Endodermal cell (in vitro differentiated cells): ENCODE results near the gene FOXL3. TPM values are rescaled to one million over a fixed set of nuclear protein-coding genes. Genes with fewer than 3 reads are reported as not detected.

ENCODE experiments used
- DNase-seq: peaks from one replicate; pipeline ENCODE4 v3.0.0-alpha.2; 2017
- H3K27ac ChIP-seq: 2 replicates; pipeline ENCODE4 v1.5.1; 2013; ENCODE audit warnings: mild to moderate bottlenecking, low read depth, low read length, moderate library complexity
- H3K27me3 ChIP-seq: 2 replicates; pipeline ENCODE4 v1.6.1; 2013; ENCODE audit warnings: mild to moderate bottlenecking, low read length, moderate library complexity; ENCODE audit not compliant: insufficient read depth, control insufficient read depth, poor library complexity, severe bottlenecking
- H3K36me3 ChIP-seq: 2 replicates; pipeline ENCODE4 v1.7.0; 2013; ENCODE audit warnings: mild to moderate bottlenecking, low read length, moderate library complexity; ENCODE audit not compliant: control insufficient read depth, insufficient read depth
- H3K4me1 ChIP-seq: one replicate; pipeline ENCODE4 v1.7.0; 2013; ENCODE audit warnings: low read length; ENCODE audit not compliant: control insufficient read depth, insufficient read depth
- H3K4me3 ChIP-seq: 2 replicates; pipeline ENCODE4 v1.5.1; 2013; ENCODE audit warnings: mild to moderate bottlenecking, low read length, moderate library complexity
- H3K9ac ChIP-seq: 2 replicates; pipeline ENCODE4 v1.6.1; 2013; ENCODE audit warnings: mild to moderate bottlenecking, low read length, moderate library complexity; ENCODE audit not compliant: poor library complexity, severe bottlenecking; ENCODE audit errors: extremely low read depth
- H3K9me3 ChIP-seq: 2 replicates; pipeline ENCODE4 v1.6.1; 2013; ENCODE audit warnings: mild to moderate bottlenecking, low read length, moderate library complexity; ENCODE audit not compliant: control insufficient read depth
- H3K27ac Mint-ChIP-seq: 2 replicates; pipeline ENCODE4 v1.8.0; 2020; ENCODE audit warnings: mixed read lengths
- H3K27me3 Mint-ChIP-seq: 2 replicates; pipeline ENCODE4 v1.8.0; 2021; ENCODE audit warnings: mild to moderate bottlenecking, mixed read lengths; ENCODE audit not compliant: insufficient read depth
- H3K36me3 Mint-ChIP-seq: 2 replicates; pipeline ENCODE4 v1.8.0; 2020; ENCODE audit warnings: low read depth, mixed read lengths
- H3K4me1 Mint-ChIP-seq: 2 replicates; pipeline ENCODE4 v1.8.0; 2020; ENCODE audit warnings: mixed read lengths
- H3K4me3 Mint-ChIP-seq: 2 replicates; pipeline ENCODE4 v1.8.0; 2020; ENCODE audit warnings: mild to moderate bottlenecking, moderate library complexity, mixed read lengths
- H3K9me3 Mint-ChIP-seq: 2 replicates; pipeline ENCODE4 v1.8.0; 2020; ENCODE audit warnings: mild to moderate bottlenecking, mixed read lengths
- WGBS, 2 experiments: methylation state at CpG; one replicate each; pipeline versions ENCODE4 v1.1.5 to v1.1.7; 2013; ENCODE audit warnings: missing lambda C conversion rate in 2 of 2, mixed read lengths in 1 of 2; ENCODE audit not compliant: insufficient coverage in 1 of 2, insufficient read length in 1 of 2; 5-methylcytosine and 5-hydroxymethylcytosine counted together
- total RNA-seq, 2 donors: library from RNA; stranded (reverse); fragmentation: NEBNext Ultra II Directional in 1 of 2; extraction: Animal tissue kit (Norgen Biotek cat#: 25700) in 1 of 2; gene quantifications; 2 replicates in 1 of 2; 3 replicates in 1 of 2; pipeline ENCODE4 v1.2.1, GENCODE V29; 2021
- TF ChIP-seq, protein P1 (sequence below): fragments of 200-600 bp; sonication (generic); conservative IDR thresholded peaks from 2 replicates; pipeline ENCODE4 v1.5.0; 2021; ENCODE audit warnings: antibody characterized with exemption, mild to moderate bottlenecking

Gene FOXL3
- total RNA-seq, 2 donors from 2014 or later: not detected

DNA sequence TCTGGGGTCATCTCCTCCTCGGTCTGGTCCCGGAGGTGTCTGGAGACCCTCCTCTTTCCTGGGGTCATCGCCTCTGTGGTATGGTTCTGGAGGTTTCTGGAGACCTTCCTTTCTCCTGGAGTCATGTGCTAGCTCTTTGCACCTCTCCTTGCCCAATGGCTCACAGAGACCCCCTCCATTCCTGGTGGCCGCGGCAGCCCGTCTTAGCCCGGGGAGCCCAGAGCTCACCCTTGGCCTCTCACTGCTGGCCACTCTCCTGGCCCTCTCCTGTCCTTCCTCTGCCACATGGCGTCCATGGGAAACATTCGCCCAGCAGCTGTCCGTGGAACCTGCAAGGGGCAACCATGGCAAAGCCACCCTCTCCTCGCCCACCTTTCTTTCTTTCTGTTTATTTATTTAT, 20.2 kb upstream of the FOXL3 start:
- no peak overlapping the region for H3K27ac ChIP-seq
- peaks cover 86% of the 10 kb centered on the region for H3K9me3 Mint-ChIP-seq
- no peak for DNase-seq
- H3K4me1 Mint-ChIP-seq: no peaks in the 10 kb centered on the region
- peaks cover 6% of the 10 kb centered on the region for H3K9me3 ChIP-seq
- TF ChIP-seq, protein P1, sequence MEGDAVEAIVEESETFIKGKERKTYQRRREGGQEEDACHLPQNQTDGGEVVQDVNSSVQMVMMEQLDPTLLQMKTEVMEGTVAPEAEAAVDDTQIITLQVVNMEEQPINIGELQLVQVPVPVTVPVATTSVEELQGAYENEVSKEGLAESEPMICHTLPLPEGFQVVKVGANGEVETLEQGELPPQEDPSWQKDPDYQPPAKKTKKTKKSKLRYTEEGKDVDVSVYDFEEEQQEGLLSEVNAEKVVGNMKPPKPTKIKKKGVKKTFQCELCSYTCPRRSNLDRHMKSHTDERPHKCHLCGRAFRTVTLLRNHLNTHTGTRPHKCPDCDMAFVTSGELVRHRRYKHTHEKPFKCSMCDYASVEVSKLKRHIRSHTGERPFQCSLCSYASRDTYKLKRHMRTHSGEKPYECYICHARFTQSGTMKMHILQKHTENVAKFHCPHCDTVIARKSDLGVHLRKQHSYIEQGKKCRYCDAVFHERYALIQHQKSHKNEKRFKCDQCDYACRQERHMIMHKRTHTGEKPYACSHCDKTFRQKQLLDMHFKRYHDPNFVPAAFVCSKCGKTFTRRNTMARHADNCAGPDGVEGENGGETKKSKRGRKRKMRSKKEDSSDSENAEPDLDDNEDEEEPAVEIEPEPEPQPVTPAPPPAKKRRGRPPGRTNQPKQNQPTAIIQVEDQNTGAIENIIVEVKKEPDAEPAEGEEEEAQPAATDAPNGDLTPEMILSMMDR: no peak
- no peaks in the 10 kb centered on the region for H3K4me1 ChIP-seq
- no peaks in the 10 kb centered on the region for H3K36me3 ChIP-seq
- no peak overlapping the region for H3K4me3 Mint-ChIP-seq
- H3K27me3 Mint-ChIP-seq: peaks cover 18% of the 10 kb centered on the region
- no peak overlapping the region for H3K27ac Mint-ChIP-seq
- no peaks in the 10 kb centered on the region for H3K36me3 Mint-ChIP-seq
- H3K4me3 ChIP-seq: no peak overlapping the region
- WGBS, 2 experiments: 82 to 94% methylated on average over 4 to 11 of the region's 11 CpGs
- H3K9ac ChIP-seq: no peak overlapping the region
- no peaks in the 10 kb centered on the region for H3K27me3 ChIP-seq

GRCh38 chr7:270351-270983, 19.5 kb upstream of the FOXL3 start:
- Mint-ChIP-seq H3K4me3 (no peak overlapping the region), H3K27ac (no peak overlapping the region), H3K36me3 (no peaks in the 10 kb centered on the region), H3K27me3 (peaks cover 18% of the 10 kb centered on the region), H3K4me1 (no peaks in the 10 kb centered on the region), H3K9me3 (peaks cover 86% of the 10 kb centered on the region)
- Histone ChIP-seq H3K27ac (no peak overlapping the region), H3K4me1 (no peaks in the 10 kb centered on the region), H3K27me3 (no peaks in the 10 kb centered on the region), H3K9ac (no peak overlapping the region), H3K4me3 (no peak overlapping the region), H3K9me3 (peaks cover 9% of the 10 kb centered on the region), H3K36me3 (no peaks in the 10 kb centered on the region)
- TF ChIP-seq, protein P1: no peak
- WGBS, 2 experiments: 82% methylated on average over 8 to 11 of the region's 11 CpGs
- no peak for DNase-seq

- Histone ChIP-seq H3K9me3 (peaks cover 20% of the 10 kb centered on the region), H3K27ac (no peak overlapping the region), H3K27me3 (no peaks in the 10 kb centered on the region), H3K4me1 (no peaks in the 10 kb centered on the region), H3K4me3 (no peak overlapping the region), H3K9ac (no peak overlapping the region), H3K36me3 (no peaks in the 10 kb centered on the region)
- 86 to 92% methylated on average over 9 to 14 of the region's 14 CpGs for WGBS, 2 experiments
- no peaks in the 10 kb centered on the region for H3K36me3 Mint-ChIP-seq
- no peaks in the 10 kb centered on the region for H3K4me1 Mint-ChIP-seq
- no peak overlapping the region for H3K4me3 Mint-ChIP-seq
- no peak overlapping the region for H3K27ac Mint-ChIP-seq
- peaks cover 20% of the 10 kb centered on the region for H3K27me3 Mint-ChIP-seq
- no peak for DNase-seq
- peaks cover 86% of the 10 kb centered on the region for H3K9me3 Mint-ChIP-seq
- TF ChIP-seq, protein P1: no peak
These were observed 18.5 kb upstream of the FOXL3 start for GRCh38 chr7:271266-272107.
